ENCODE measurements around the gene TXNDC12. TPM values are rescaled to one million over a fixed set of nuclear protein-coding genes. Genes with fewer than 3 reads are reported as not detected.
A peak's percentile ranks its signal among the peaks of the same experiment; 100 is the strongest.
"Not testable (repeated sequence)": the region's sequence is repeated elsewhere in the genome, so short reads cannot be mapped to it uniquely, and the experiment has no call there.

The TXNDC12 gene
- total and polyA plus RNA-seq, 4 donors = 20.9 to 46.5 (median 28.7) TPM

DNA sequence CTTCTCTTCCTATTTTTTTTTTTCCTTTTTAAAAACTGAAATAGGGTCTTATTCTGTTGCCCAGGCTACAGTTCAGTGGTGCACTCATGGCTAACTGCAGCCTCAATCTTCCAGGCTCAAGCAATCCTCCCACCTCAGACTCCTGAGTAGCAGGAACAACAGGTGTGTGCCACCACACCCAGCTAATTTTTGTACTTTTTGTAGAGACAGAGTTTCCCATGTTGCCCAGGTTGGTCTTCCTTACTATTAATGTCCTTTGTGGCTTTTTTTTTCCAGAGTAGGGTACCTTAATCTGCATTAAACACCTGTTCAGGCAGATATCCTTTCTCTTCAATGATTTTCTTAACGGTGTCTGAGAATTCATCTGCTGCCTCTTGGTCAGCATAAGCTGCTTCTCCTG, 17.1 kb downstream of the TXNDC12 start:
- WGBS, 2 donors = 100% methylated on average over 1 of the region's 1 CpG
- H3K36me3 ChIP-seq (ENCODE audit: control insufficient read depth in 1 of 2, insufficient read depth in 2 of 2, low read length in 1 of 2) = no peaks in the 10 kb centered on the region

DNA sequence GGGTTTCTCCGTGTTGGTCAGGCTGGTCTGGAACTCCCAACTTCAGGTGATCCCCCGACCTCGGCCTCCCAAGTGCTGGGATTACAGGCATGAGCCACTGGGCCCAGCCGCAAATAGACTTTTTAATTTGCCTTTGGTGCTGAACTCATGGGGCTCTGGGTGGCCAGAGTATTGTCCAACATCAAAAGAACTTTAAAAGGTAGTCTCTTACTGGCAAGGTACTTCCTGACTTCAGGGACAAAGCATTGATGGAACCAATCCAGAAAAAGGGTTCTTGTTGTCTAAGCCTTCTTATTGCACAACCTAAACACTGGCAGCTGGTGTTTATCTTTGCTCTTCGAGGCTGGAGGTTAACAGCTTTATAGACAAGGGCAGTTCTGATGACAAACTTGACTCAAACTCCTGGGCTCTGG, 17.6 kb downstream of the TXNDC12 start:
- WGBS, 2 donors = 85 to 87% methylated on average over 5 of the region's 5 CpGs
- H3K4me1 ChIP-seq (ENCODE audit: control insufficient read depth in 1 of 2, insufficient read depth in 2 of 2, low read length in 2 of 2) = no peaks in the 10 kb centered on the region

More for the DNA sequence above, 17.1 kb downstream of the TXNDC12 start:
- DNase-seq (no peak), ATAC-seq (ENCODE audit: low FRiP score) (no peak)
- Histone ChIP-seq H3K27ac (ENCODE audit: low read depth in 1 of 2, low read length in 2 of 2) (no peak overlapping the region), H3K27me3 (ENCODE audit: control insufficient read depth in 1 of 2, insufficient read depth in 2 of 2, low read length in 1 of 2) (no peaks in the 10 kb centered on the region), H3K4me1 (ENCODE audit: control insufficient read depth in 1 of 2, insufficient read depth in 2 of 2, low read length in 2 of 2) (no peaks in the 10 kb centered on the region), H3K9me3 (ENCODE audit: control insufficient read depth, low read length) (no peaks in the 10 kb centered on the region), H3K4me3 (ENCODE audit: low read length in 2 of 2) (no peak overlapping the region)
- intact Hi-C loops (cut with DNase I) = no loop called here

DNA sequence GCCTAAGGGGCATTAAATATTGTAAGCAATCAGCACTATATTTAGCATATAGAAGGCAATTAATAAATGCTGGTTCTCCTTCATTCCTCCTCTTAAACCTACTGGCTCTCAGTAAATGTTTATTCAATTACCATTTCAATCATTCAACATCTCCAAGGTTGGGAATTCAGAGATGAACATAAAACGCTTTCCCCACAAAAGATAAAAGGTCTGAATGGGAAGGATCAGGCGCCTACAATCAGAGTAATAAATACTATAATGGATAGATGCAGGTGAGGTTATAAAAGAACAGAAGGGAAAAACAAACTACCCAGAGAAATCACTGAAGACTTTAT, 21.0 kb downstream of the TXNDC12 start:
- intact Hi-C loops (cut with DNase I) = no loop called here
- Histone ChIP-seq H3K27ac (ENCODE audit: low read depth in 1 of 2, low read length in 2 of 2) (no peak overlapping the region), H3K36me3 (ENCODE audit: control insufficient read depth in 1 of 2, insufficient read depth in 2 of 2, low read length in 1 of 2) (no peaks in the 10 kb centered on the region), H3K27me3 (ENCODE audit: control insufficient read depth in 1 of 2, insufficient read depth in 2 of 2, low read length in 1 of 2) (no peaks in the 10 kb centered on the region), H3K9me3 (ENCODE audit: control insufficient read depth, low read length) (no peaks in the 10 kb centered on the region), H3K4me3 (ENCODE audit: low read length in 2 of 2) (no peak overlapping the region), H3K4me1 (ENCODE audit: control insufficient read depth in 1 of 2, insufficient read depth in 2 of 2, low read length in 2 of 2) (no peaks in the 10 kb centered on the region)
- DNase-seq (no peak), ATAC-seq (ENCODE audit: low FRiP score) (no peak)
- WGBS, 2 donors = 95 to 97% methylated on average over 2 of the region's 2 CpGs

More for the DNA sequence above, 17.6 kb downstream of the TXNDC12 start:
- no peak for DNase-seq
- ATAC-seq (ENCODE audit: low FRiP score) = no peak
- Histone ChIP-seq H3K36me3 (ENCODE audit: control insufficient read depth in 1 of 2, insufficient read depth in 2 of 2, low read length in 1 of 2) (no peaks in the 10 kb centered on the region), H3K27me3 (ENCODE audit: control insufficient read depth in 1 of 2, insufficient read depth in 2 of 2, low read length in 1 of 2) (no peaks in the 10 kb centered on the region), H3K4me3 (ENCODE audit: low read length in 2 of 2) (no peak overlapping the region), H3K27ac (ENCODE audit: low read depth in 1 of 2, low read length in 2 of 2) (no peak overlapping the region), H3K9me3 (ENCODE audit: control insufficient read depth, low read length) (no peaks in the 10 kb centered on the region)
- intact Hi-C loops (cut with DNase I) = no loop called here

DNA sequence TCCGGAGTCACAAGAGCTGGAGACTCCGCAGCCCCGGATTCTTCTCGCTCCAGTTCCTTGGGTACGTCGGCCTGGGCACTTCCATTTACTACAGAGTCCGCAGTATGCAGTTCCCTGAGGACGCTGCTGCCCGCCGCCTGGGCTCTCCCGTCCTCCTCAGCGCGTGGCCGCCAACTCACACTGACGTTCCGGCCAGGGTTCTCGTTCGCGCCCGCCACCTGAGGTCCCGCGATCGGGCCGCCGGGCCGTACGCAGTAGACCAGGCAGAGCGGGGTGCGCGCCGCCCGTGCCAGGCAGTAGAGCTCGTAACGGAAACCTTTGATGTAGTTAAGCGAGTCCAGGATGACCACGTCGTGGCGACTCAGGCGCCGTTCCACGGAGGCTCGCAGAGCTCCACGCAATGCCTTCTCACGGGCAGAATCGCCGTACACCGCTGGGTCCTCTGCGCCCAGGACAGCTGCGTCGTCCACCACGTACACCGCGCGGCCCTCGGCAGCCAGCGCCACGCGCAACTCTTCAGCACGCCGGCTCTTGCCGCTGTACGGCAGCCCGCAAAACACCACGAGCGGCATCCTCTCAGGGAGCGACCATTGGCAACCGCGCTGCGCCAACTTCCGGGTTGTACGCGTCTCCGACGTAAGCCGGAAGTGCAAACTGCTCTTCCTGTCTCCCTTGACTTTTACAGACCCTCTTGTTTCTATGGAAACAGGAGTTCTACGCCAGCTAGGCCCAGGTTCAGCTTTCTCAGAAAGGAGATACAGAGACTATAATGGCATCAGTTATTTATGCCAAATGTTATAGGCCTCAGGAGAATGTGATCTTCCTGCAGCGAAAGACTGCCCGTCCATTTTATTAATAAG, 21.6 kb downstream of the TXNDC12 start, which contains the start of gene KTI12:
KTI12 (minus strand) TSS at position 621 of the 860 bp plus-strand sequence; CDS start at position 572, 49 bp downstream.
- Histone ChIP-seq H3K36me3 (ENCODE audit: control insufficient read depth in 1 of 2, insufficient read depth in 2 of 2, low read length in 1 of 2) (no peaks in the 10 kb centered on the region), H3K4me1 (ENCODE audit: control insufficient read depth in 1 of 2, insufficient read depth in 2 of 2, low read length in 2 of 2) (no peaks in the 10 kb centered on the region), H3K27ac (ENCODE audit: low read depth in 1 of 2, low read length in 2 of 2) (peak within 1 kb of the TSS in 1 of 2 donors; percentile 84), H3K27me3 (ENCODE audit: control insufficient read depth in 1 of 2, insufficient read depth in 2 of 2, low read length in 1 of 2) (no peaks in the 10 kb centered on the region), H3K4me3 (ENCODE audit: low read length in 2 of 2) (peak within 1 kb of the TSS; percentile 43 to 45), H3K9me3 (ENCODE audit: control insufficient read depth, low read length) (no peaks in the 10 kb centered on the region)
- ATAC-seq (ENCODE audit: low FRiP score) = peak; percentile 95
- DNase-seq = peak; percentile 93 to 95
- WGBS, 2 donors = 2% methylated on average over 78 of the region's 78 CpGs
- intact Hi-C loops (cut with DNase I) = loop anchor here in 1 of 2 donors (2.0 kb wide), 1 partner anchor 21 kb away; the partner anchor contains the start of gene TXNDC12

DNA sequence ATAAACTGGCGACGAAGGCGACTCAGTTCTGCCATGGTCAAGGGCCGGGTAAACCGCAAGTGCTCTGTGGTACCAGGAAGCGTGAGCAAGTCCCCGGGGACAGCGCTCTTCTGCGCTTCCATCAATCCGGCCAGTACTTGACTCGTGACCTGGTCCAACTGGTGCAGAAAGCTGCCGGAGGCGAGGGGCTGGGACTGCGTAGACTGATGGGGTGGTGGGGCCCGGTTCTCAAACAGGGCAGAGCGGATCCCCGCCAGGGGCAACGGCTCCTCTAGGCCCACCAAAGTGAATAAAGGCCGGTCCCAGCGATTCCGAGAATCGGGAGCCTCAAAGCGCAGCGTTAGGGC, 22.2 kb downstream of the TXNDC12 start:
- Histone ChIP-seq H3K4me3 (ENCODE audit: low read length in 2 of 2) (peak overlapping the region; percentile 43 to 45), H3K36me3 (ENCODE audit: control insufficient read depth in 1 of 2, insufficient read depth in 2 of 2, low read length in 1 of 2) (no peaks in the 10 kb centered on the region), H3K4me1 (ENCODE audit: control insufficient read depth in 1 of 2, insufficient read depth in 2 of 2, low read length in 2 of 2) (no peaks in the 10 kb centered on the region), H3K27me3 (ENCODE audit: control insufficient read depth in 1 of 2, insufficient read depth in 2 of 2, low read length in 1 of 2) (no peaks in the 10 kb centered on the region), H3K27ac (ENCODE audit: low read depth in 1 of 2, low read length in 2 of 2) (peak overlapping the region in 1 of 2 donors; percentile 84), H3K9me3 (ENCODE audit: control insufficient read depth, low read length) (no peaks in the 10 kb centered on the region)
- DNase-seq (peak; percentile 73 to 83), ATAC-seq (ENCODE audit: low FRiP score) (peak; percentile 65)
- 2% methylated on average over 24 of the region's 24 CpGs for WGBS, 2 donors
- intact Hi-C loops (cut with DNase I) = loop anchor here in 1 of 2 donors (2.0 kb wide), 1 partner anchor 22 kb away; the partner anchor contains the start of gene TXNDC12

DNA sequence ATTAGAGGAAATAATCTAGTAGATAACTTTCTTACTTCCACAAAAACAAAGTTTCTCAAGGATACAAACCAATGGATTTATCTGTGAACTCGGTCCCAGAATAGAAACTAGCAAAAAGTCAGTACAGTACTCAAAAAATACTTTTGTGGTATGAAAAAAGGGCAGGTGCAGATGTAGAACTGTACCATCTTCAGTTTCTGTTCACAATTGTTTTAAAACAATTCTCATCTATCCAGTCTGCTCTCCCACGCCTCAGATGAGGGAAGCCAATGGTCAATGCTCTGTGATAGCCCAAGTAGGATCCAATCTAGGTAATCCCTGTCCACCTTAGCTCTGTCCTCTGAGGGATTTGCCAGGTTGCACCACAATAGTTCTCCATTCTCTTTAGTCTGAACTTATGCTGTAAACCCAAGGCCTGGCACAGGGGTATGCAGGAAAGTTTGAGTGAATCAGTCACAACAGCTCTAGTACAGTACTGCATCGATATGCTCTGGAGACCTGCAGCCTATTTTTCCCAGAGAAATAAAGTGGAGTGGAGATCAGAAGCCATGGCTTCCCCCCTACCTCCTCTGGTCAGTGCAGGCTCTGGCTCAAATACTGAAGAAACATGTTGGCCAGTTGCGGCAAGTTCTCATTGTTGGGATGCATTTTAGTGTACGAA, 22.7 kb downstream of the TXNDC12 start:
- ATAC-seq (ENCODE audit: low FRiP score) (no peak), DNase-seq (no peak)
- Histone ChIP-seq H3K4me1 (ENCODE audit: control insufficient read depth in 1 of 2, insufficient read depth in 2 of 2, low read length in 2 of 2) (no peaks in the 10 kb centered on the region), H3K36me3 (ENCODE audit: control insufficient read depth in 1 of 2, insufficient read depth in 2 of 2, low read length in 1 of 2) (no peaks in the 10 kb centered on the region), H3K27me3 (ENCODE audit: control insufficient read depth in 1 of 2, insufficient read depth in 2 of 2, low read length in 1 of 2) (no peaks in the 10 kb centered on the region), H3K4me3 (ENCODE audit: low read length in 2 of 2) (peak overlapping the region; percentile 43 to 45), H3K27ac (ENCODE audit: low read depth in 1 of 2, low read length in 2 of 2) (peak overlapping the region in 1 of 2 donors; percentile 84), H3K9me3 (ENCODE audit: control insufficient read depth, low read length) (no peaks in the 10 kb centered on the region)
- intact Hi-C loops (cut with DNase I) = loop anchor here in 1 of 2 donors (2.0 kb wide), 1 partner anchor 23 kb away; the partner anchor contains the start of gene TXNDC12
- 31 to 34% methylated on average over 5 of the region's 5 CpGs for WGBS, 2 donors

DNA sequence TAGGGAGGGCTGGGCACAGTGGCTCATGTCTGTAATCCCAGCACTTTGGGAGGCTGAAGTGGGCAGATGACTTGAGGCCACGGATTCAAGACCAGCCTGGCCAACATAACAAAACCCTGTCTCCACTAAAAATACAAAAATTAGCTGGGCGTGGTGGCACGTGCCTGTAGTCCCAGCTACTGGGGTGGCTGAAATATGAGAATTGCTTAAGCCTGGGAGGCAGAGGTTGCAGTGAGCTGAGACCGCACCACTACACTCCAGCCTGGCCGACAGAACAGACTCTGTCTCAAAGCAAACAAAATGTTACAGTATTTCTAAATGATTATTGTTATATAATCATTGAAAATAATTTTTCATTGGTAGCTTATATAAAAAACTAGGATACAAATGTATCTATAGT, 26.2 kb downstream of the TXNDC12 start:
- intact Hi-C loops (cut with DNase I); H3K27ac ChIP-seq (ENCODE audit: low read depth in 1 of 2, low read length in 2 of 2); H3K36me3 ChIP-seq (ENCODE audit: control insufficient read depth in 1 of 2, insufficient read depth in 2 of 2, low read length in 1 of 2); H3K27me3 ChIP-seq (ENCODE audit: control insufficient read depth in 1 of 2, insufficient read depth in 2 of 2, low read length in 1 of 2); H3K4me1 ChIP-seq (ENCODE audit: control insufficient read depth in 1 of 2, insufficient read depth in 2 of 2, low read length in 2 of 2); ATAC-seq (ENCODE audit: low FRiP score); DNase-seq; H3K4me3 ChIP-seq (ENCODE audit: low read length in 2 of 2); H3K9me3 ChIP-seq (ENCODE audit: control insufficient read depth, low read length): not testable (repeated sequence)
- WGBS, 2 donors = 84 to 85% methylated on average over 5 of the region's 5 CpGs

DNA sequence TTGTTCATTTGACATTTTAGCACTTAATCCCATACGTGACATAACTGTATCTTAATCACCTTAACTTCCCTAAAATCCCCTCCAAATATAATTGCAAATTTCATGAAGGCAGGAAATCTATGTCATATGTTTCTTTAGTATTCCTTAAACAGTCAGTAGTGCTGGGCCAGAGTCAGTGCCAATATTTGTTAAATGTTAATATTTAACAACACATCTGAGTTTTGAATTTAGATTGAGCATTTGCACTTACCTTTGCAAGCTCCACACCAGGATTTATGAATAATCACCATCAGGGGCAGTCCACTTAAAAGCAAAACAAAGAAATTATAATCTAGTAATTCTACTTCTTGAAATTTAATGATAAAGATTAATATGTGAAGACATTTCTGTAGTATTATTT, 26.7 kb downstream of the TXNDC12 start:
- Histone ChIP-seq H3K27ac (ENCODE audit: low read depth in 1 of 2, low read length in 2 of 2) (no peak overlapping the region), H3K4me1 (ENCODE audit: control insufficient read depth in 1 of 2, insufficient read depth in 2 of 2, low read length in 2 of 2) (no peaks in the 10 kb centered on the region), H3K36me3 (ENCODE audit: control insufficient read depth in 1 of 2, insufficient read depth in 2 of 2, low read length in 1 of 2) (peaks cover 0 to 2% of the 10 kb centered on the region in 2 donors), H3K27me3 (ENCODE audit: control insufficient read depth in 1 of 2, insufficient read depth in 2 of 2, low read length in 1 of 2) (no peaks in the 10 kb centered on the region), H3K9me3 (ENCODE audit: control insufficient read depth, low read length) (no peaks in the 10 kb centered on the region), H3K4me3 (ENCODE audit: low read length in 2 of 2) (no peak overlapping the region)
- DNase-seq = no peak
- no peak for ATAC-seq (ENCODE audit: low FRiP score)
- 89 to 93% methylated on average over 1 of the region's 1 CpG for WGBS, 2 donors
- intact Hi-C loops (cut with DNase I) = no loop called here

Measured in aorta (tissue), 5 donors.